Measurements from ENCODE around the gene STPG2. TPM values are rescaled to one million over a fixed set of nuclear protein-coding genes. Genes with fewer than 3 reads are reported as not detected.

Gene STPG2
- total RNA-seq, 4 donors from 2014 or later: 0.42 TPM; not detected in 3

GRCh38 chr4:97819294-97819693, 324.0 kb downstream of the STPG2 start:
- no peak overlapping the region for H3K27ac ChIP-seq
- H3K27me3 ChIP-seq: no peaks in the 10 kb centered on the region
- in situ Hi-C loops (cut with MboI; ENCODE audit: low sequenced_read_pairs in 4 of 4): no loop called here
- H3K9me3 ChIP-seq: no peaks in the 10 kb centered on the region
- TF ChIP-seq CTCF (IDR thresholded peaks at IDR 0.05 in 4 of 5, conservative IDR thresholded peaks at IDR 0.05 in 1 of 5) (no peak), POLR2A (IDR thresholded peaks at IDR 0.05) (no peak)
- H3K36me3 ChIP-seq: no peaks in the 10 kb centered on the region
- no peak overlapping the region for H3K4me3 ChIP-seq
- intact Hi-C loops (cut with DNase I; ENCODE audit: low total_unique reads): no loop called here
- ATAC-seq (no peak), DNase-seq (no peak)
- H3K4me1 ChIP-seq: no peaks in the 10 kb centered on the region

DNA sequence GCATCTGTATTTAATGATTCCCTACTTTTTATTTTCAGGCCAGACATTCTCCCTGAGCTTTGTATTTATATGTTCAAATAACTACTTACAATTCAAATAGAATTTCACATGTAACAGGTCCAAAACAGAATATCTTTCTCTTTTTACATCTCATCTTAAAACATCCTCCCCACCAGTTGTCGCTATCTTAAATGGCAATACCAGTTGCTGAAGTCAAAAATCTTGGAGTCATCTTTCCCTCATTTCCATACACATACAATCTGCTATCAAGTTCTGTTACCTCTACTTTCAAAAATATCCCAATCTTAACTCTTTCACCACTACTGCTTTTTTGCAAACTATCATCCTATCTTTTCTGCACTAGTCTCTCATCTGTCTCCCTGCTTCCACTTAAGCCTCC, 330.5 kb downstream of the STPG2 start:
- no peak overlapping the region for H3K4me3 ChIP-seq
- no peak overlapping the region for H3K27ac ChIP-seq
- intact Hi-C loops (cut with DNase I; ENCODE audit: low total_unique reads): no loop called here
- DNase-seq (no peak), ATAC-seq (no peak)
- in situ Hi-C loops (cut with MboI; ENCODE audit: low sequenced_read_pairs in 4 of 4): no loop called here
- H3K36me3 ChIP-seq: no peaks in the 10 kb centered on the region
- TF ChIP-seq POLR2A (IDR thresholded peaks at IDR 0.05) (no peak), CTCF (IDR thresholded peaks at IDR 0.05 in 4 of 5, conservative IDR thresholded peaks at IDR 0.05 in 1 of 5) (no peak)
- H3K27me3 ChIP-seq: no peaks in the 10 kb centered on the region
- no peaks in the 10 kb centered on the region for H3K9me3 ChIP-seq
- no peaks in the 10 kb centered on the region for H3K4me1 ChIP-seq

- Histone ChIP-seq H3K27ac (no peak overlapping the region), H3K4me1 (no peaks in the 10 kb centered on the region), H3K36me3 (no peaks in the 10 kb centered on the region), H3K9me3 (no peaks in the 10 kb centered on the region), H3K27me3 (no peaks in the 10 kb centered on the region), H3K4me3 (no peak overlapping the region)
- TF ChIP-seq CTCF (IDR thresholded peaks at IDR 0.05 in 4 of 5, conservative IDR thresholded peaks at IDR 0.05 in 1 of 5) (no peak), POLR2A (IDR thresholded peaks at IDR 0.05) (no peak)
- in situ Hi-C loops (cut with MboI; ENCODE audit: low sequenced_read_pairs in 4 of 4) (no loop called here), intact Hi-C loops (cut with DNase I; ENCODE audit: low total_unique reads) (no loop called here)
- no peak for ATAC-seq
- DNase-seq: no peak
Measured at GRCh38 chr4:97786306-97786920, 356.9 kb downstream of the STPG2 start.

DNA sequence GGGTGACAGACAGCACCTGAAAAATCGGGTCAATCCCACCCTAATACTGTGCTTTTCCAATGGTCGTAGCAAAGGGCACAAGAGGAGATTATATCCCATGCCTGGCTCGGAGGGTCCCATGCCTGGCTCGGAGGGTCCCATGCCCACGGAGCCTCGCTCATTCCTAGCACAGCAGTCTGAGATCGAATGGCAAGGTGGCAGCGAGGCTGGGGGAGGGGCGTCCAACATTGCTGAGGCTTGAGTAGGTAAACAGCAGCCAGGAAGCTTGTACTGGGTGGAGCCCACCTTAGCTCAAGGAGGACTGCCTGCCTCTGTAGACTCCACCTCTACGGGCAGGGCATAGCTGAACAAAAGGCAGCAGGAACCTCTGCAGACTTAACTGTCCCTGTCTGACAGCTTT, 365.1 kb downstream of the STPG2 start:
- no peak overlapping the region for H3K27ac ChIP-seq
- no peaks in the 10 kb centered on the region for H3K9me3 ChIP-seq
- DNase-seq: no peak
- intact Hi-C loops (cut with DNase I; ENCODE audit: low total_unique reads) (no loop called here), in situ Hi-C loops (cut with MboI; ENCODE audit: low sequenced_read_pairs in 4 of 4) (no loop called here)
- H3K27me3 ChIP-seq: no peaks in the 10 kb centered on the region
- ATAC-seq: no peak
- TF ChIP-seq POLR2A (IDR thresholded peaks at IDR 0.05) (no peak), CTCF (IDR thresholded peaks at IDR 0.05 in 4 of 5, conservative IDR thresholded peaks at IDR 0.05 in 1 of 5) (no peak)
- H3K4me1 ChIP-seq: no peaks in the 10 kb centered on the region
- H3K36me3 ChIP-seq: no peaks in the 10 kb centered on the region
- H3K4me3 ChIP-seq: no peak overlapping the region
